Measurements from ENCODE around the gene RFX7.

RFX7 gene

DNA sequence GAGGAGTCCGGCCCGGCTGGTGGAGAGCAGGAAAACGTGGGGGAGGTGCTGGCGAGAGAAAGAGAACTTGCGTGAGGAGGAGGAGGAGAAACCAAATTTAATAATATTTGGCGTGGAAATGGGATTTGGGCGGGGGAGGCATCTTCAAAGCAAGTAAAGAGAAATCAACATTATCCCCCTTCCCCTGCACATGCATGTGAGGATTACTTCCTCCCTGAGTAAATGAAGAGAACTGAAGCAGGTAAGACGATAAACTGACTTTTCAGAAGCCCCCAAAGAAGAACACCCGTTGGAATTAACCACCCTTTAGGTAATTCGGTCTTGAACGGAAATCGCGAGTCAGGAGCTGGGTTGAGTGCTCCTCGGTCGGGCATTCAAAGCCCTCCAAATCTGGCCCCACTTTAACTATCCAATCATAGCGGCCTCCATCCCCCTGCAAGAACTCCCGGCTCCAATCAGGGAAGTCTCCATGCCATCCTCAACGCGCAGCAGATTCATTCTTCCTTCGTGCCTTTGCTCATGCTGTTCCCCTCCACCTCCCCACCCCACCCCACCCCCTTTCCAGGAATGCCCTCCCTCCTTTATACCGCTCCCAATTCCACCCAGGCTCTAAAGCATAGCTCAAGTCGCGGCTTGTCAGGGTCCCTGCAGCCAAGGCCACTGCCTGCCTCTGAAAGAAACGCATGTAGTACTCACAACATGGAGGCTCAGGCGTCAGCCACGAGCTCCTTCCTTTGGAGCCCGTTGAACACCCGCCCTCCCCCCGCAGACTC is 545 bp upstream of the RFX7 start:
- DNase-seq (ENCODE audit: low spot score) = peak; percentile 84

DNA sequence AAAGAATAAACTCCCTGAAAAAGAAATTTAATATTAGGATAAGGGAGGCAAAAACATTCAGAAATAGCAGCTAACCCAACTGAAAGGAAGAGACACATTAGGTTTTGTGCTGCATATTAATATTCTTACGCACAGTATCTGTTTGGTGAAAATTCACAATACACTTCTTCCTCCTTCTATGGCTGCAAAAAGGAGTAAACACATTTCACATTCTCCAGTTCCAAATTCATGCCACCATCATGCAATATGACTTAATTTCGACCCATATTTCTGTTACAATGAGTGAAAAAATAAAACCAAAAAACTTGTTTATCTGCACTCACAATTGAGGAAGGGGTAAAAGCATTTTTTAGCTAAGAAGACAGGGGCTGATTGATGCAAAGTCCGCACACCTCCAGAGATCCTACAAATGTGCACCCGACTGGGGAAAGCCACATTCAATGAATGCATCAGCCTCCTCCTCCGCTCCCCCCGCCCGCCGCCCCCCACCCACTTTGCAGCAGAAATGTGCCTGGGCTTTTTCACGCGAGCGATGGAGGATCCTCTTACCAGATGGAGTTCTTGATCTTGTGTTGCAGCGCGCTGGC is 1.0 kb downstream of the RFX7 start:
- peak; percentile 59 for DNase-seq (ENCODE audit: low spot score)

DNA sequence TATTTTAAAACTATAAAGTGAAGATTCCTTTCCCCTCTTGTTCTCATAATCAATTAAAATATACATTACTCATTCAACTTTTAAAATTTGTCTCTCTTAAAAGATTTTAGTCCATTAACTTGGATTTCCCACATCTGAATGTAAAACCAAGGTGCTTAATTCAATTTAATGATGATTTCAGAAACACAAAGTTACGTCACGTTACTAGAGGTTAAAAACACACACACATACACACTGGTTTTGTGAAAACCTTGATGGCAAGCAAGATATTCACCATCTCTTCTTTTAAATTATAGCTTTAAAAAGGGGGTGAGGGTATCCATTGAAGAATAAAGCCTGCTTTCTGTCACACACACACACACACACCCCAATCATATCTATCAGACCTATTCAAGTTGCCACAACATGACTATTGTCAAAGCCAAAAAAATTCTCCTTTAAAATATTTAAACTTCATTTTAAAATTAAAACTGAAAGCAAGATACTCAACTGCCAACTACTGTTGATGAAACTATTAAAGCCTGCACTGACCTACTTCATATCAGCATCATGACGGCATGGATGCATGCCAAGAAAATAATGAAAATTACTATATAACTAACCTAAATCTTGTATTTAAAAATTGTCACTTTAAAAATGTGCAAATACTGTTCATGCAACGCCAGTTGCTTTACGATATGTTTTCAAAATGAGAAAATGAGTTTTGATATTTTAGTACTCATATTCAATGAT is 2.1 kb downstream of the RFX7 start:
- DNase-seq (ENCODE audit: low spot score) = peak; percentile 20

DNA sequence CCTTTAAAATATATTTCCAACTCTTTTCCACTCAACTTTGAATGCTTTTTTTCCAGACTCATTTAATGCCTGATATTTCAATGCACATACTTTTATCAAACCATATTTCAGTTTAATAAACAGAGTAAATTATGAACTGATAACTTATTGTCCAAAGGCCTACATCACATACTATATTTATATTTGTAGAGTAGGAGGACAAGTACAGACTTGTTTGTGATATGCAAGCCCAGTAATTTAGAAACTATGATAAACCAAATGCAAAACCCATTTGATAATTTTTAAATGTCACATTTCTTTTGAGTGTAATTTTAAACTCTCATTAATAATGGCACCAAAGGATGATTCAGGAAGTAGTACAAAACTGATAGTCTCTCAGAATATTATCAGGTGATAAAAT is 3.3 kb downstream of the RFX7 start:
- no peak for DNase-seq (ENCODE audit: low spot score)

DNA sequence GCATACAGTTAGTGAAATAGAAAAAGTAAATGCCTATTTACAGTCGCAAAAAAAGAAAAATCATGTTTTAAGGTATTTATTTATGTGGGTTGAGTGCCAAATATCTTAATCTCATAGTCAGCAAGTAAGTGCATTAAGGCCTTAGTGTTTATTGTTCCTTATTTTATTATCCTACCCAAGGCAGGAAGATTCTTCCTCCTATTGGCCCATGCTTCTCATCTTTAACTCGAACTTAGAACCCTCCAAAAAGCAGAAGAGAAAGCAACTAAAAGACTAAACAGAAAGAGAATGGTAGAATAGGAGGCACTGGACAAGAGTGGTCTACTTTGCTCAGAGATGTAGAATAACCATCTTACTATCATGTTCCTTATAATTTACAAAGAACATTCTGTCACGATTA is 7.5 kb downstream of the RFX7 start:
- DNase-seq (ENCODE audit: low spot score) = no peak

DNA sequence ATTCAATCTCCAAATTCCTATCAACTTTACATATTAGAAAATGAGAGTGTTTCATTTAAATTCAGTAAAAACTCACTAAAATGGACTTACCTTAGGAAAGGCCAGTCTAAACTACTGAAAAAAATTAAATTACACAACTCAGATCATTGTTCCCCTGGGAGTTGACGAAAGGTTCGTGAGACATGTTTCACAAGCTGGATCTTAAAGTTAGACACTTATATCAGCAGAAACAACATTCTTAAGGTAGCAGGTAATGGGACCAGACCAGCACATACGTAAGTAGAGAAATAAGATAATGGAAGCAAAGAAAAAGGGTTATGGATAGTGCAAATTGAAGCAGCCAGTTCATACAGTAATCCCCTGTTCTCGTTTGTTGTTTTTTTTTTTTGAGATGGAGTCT is 8.9 kb downstream of the RFX7 start:
- DNase-seq (ENCODE audit: low spot score) = no peak

DNA sequence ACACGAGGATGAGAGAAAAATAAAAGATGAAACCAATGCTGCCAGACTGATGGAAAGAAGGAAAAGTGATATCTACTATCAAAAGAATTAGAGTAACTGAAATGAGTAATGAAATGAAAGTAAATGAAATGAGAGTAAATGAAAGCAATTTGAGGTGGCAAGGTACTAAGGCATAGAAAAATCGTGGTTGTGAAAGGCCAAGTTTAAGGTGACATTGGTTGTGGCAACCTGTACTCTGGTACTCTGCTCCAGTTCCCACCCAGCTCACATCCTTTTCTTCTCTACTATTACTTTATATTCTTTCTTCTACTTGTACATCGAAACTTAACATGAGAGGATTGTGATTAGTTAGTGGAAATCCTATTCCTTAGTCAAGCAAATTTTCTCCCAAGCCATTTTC is 10.1 kb downstream of the RFX7 start:
- DNase-seq (ENCODE audit: low spot score) = no peak

DNA sequence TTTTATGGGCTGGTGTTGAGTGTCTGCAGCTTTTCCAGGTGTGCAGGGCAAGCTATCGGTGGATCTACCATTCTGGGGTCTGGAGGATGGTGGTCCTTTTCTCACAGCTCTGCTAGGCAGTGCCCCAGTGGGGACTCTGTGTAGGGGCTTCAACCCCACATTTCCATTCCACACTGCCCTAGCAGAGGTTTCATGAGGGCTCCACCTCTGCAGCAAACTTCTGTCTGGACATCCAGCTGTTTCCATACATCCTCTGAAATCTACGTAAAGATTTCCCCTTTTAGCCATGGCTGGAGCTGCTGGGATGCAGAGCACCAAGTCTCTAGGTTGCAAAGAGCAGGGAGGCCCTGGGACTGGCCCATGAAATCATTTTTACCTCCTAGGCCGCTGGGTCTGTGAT is 11.6 kb downstream of the RFX7 start:
- DNase-seq (ENCODE audit: low spot score) = no peak

DNA sequence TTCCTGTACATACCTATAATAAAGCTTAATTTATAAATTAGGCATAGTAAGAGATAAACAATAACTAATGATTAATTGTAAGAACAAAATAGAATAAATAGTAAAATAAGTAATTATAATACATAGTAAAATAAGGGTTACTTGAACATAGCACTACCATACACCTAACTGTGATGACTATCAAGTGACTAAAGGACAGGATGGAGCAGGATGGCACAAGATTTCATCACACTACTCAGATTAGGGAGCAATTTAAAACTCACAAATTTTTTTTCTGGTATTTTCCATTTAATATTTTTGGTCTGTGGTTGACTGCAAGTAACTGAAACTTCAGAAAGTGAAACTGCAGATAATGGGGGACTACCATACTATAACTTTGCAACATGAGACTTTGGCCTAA is 14.8 kb downstream of the RFX7 start:
- DNase-seq (ENCODE audit: low spot score) = no peak

DNA sequence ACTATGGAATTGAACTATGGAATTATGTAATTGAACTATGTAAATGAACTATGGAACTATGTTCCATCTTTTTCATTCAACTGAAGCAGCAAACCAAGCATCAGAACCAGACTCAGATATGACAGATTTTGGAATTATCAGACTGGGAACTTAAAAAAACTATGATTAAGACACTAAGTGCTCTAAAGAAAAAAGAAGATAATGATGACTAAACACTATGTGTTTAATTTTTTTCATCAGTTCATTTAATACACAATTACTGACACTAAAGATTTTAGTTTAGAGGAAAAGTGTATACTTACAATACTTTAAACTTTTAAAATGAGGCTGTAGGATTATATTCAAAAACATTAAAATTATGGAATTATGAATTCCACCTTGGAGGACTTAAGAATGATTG is 15.3 kb downstream of the RFX7 start:
- no peak for DNase-seq (ENCODE audit: low spot score)

DNA sequence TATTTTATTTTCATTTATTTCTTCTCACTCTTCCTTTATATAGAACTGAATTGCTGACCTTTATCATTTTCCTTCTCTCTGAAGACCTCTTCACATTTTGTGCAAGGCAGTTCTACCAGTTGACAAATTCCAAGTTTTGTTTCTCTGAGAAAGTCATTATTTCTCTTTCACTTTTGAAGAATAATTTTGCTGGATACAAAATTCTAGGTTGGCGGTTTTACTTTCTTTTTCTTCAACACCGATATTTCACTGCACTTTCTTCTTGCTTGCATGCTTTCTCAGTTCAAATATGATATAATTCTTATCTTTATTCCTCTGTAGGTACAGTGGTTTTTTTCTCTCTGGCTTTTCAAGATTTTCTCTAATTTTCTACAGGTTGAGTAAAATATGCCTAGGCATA is 15.9 kb downstream of the RFX7 start:
- DNase-seq (ENCODE audit: low spot score) = no peak

DNA sequence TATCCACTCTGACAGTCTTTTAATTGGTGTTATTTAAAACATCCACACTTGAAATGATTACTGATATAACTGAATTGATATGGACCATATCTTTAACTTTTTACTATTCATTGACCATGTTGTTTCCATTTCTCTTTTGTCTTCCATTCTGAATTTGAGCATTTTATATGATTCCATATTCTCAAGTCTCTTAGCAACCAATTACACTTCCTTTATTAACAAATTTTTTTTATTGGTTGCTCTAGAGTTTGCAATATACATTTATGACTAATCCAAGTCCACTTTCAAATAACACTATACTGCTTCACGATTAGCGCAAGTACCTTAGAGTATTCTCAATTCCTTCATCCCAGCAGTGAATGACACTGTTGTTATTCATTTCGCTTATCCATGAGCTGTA is 16.4 kb downstream of the RFX7 start:
- DNase-seq (ENCODE audit: low spot score) = no peak

DNA sequence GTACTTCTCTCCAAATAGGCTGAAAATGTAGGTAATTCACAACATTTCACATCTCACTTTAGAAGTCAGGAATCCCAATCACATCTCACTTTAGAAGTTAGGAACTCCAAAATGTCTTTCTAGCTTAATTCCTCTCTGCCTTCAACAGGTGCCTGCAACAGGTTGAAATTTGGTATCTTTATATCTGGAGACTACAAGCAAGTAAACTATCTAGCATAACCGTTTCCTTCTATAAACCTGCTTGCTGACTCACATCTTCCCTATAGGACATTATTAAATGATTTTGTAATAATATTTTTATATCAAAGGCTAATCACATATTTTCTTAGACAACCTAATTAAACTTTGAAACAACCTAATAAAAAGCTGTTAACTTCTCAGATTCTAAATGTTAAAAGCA is 18.2 kb downstream of the RFX7 start:
- no peak for DNase-seq (ENCODE audit: low spot score)

DNA sequence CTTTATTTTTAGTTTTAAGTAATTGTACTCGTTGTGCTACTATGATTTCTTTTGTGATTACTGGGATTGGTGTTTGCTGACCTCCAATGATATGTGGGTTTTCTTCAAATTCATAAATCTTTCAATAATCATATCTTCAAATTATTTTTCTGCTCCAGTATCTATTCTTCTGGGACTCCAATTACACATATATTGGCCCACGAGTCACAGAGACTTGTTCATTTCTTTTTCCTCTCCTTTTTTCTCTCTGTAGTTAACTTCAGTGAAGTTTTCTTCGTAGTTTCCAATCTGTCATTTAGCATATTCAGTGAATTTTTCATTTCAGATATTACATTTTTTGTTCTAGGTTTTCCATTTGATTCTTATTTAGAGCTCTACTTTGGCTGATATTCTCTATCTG is 21.4 kb downstream of the RFX7 start:
- no peak for DNase-seq (ENCODE audit: low spot score)

DNA sequence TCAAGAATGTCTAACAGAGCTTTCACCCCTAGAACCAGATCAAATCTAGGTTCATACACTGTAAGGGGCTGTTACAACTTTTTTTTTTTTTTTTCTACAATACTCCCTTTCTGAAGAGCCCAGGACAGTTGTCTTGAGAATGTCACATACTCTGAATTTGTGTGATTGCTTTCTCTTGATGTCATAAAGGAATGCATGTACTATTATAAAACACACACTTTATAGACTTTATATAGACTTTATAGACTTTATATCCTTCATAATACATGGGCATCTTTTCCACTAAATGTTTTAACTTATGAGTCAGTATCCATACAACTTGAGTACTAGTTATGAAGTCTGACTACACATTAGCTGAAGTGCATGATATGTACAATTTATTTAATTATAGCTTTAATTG is 26.3 kb downstream of the RFX7 start:
- no peak for DNase-seq (ENCODE audit: low spot score)

DNA sequence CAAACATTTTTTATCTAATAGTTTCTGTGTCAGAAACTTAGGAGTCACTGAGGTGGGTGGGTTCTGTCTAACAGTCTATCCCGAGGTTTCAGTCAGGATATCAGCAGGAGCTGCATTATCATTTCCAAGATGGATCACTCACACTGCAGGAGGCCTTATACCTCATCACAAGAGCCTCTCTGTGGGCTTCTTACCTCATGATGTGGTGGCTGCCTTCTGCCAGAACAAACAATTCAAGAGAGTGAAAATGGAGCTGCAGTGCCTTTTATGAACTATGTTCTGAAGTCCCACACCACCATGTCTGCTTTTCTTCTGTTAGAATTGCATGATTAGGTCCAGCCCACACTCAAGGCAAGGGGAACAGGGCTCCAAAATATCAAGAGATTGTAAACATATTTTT is 27.9 kb downstream of the RFX7 start:
- no peak for DNase-seq (ENCODE audit: low spot score)

DNA sequence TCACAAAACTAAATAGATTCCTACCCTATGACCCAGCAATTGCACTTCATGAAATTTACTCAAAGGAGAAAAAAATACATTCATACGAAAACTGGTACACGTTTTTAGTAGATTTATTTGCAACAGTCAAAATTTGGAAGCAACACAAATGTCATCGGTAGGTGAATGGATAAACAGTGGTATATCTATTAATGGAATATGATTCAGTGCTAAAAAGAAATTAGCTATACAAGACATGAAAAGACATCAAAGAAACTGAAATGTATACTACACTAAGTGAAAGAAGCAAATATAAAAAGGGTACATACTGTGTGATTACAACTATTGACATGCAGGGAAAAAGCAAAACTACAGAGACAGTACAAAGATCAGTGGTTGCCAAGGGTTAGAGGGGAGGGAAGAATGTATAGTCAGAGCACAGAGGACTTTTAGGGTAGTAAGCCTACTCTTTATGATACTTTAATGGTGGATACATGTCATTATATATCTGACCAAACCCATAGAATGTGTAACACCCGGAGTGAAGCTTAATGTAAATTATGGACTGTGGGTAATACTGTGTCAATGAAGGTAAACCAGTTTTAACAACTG is 31.6 kb downstream of the RFX7 start:
- no peak for DNase-seq (ENCODE audit: low spot score)

DNA sequence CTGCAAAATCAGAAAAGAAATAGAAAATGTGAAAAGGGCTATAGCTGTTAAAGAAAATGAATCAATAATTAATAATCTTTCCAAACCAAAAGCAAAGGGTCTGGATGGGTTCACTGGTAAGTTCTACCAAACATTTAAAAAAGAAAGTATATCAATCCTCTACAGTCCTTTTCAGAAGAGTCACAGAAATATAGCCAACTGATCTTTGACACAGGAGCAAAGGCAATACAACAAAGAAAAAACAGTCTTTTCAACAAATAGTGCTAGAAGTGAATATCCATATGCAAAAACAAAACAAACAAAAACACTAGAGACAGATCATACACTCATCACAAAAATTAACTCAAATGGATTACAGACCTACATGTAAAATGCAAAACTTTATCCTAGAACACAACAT is 32.6 kb downstream of the RFX7 start:
- no peak for DNase-seq (ENCODE audit: low spot score)

DNA sequence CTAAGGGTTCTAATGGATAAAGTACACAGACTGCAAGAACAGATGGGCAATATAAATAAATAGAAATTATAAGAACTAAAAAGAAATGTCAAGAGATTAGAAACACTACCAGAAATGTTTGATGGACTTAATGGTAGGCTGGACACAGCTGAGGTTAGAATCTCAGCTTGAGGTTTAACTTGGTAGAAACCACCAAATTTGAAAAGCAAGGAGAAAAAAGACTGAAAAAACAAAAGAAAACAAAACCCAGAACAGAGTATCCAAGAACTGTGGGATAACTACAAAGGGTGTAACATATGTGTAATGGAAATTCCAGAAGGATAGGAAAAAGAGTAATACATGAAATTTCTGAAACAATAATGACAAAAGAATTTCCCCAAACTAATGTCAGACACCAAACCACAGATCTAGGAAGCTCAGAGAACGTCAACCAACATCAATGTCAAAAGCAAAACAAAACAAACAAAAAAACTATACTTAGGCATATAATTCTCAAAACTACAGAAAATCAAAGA is 35.0 kb downstream of the RFX7 start:
- DNase-seq (ENCODE audit: low spot score) = no peak

DNA sequence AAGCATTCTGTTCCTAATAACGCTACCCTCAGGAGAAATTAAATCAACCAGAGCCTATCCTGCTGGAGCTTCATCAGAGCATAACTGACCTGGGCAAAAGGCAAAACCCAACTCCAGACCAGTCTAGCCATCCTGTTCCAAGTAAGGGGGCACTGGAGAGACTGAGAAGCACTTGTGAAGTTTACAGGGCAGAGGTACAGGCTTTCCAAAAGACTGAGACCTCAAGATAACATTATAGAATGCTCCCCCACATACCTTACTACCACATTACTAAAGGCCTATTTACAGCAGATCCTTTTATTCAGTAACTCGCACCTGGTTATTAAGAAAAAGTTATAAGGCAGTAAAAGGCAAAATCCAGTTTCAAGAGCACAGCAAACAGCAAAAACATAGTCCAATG is 35.5 kb downstream of the RFX7 start:
- DNase-seq (ENCODE audit: low spot score) = no peak

DNA sequence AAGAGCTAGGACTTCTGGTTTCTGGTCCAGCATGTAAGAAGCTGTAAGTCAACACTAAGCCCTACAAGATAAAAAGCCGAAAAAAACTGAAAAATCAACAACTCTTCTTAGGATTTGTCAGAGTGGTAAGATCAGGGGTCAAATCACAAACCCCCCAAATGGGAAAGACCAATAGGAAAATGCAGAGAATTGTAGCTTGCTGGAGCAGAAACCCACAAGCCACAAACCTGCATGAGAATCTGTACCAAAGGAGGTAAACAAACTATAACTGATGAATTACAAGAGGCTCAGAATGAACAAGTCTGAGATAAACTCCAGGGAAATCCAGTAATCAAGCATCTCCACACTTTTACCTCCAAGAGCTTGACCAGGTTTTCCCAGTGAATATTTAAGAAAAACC is 36.0 kb downstream of the RFX7 start:
- DNase-seq (ENCODE audit: low spot score) = no peak

DNA sequence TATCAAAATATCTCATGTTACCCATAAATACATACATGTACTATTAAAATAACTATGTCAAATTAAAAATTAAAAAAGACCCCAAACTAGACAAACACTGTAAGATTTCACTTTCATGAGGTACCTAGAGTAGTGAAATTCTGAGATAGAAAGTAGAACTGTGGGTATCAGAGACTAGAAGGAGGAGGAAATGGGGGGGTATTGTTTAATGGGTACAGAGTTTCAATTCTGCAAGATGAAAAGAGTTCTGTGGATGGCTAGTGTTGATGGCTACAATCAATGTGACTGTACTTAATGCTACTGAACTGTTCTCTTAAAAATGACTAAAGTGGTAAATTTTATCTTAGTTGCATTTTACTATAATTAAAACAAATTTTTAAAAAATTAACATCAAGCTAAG is 36.6 kb downstream of the RFX7 start:
- no peak for DNase-seq (ENCODE audit: low spot score)
